Peyer's patch (tissue), 4 donors: ENCODE measurements around the gene STK40.

Experiments used
- POLR2A ChIP-seq, 2 donors: fragments of 450-650 bp; IDR thresholded peaks; one replicate each; pipeline ENCODE4 v1.5.1; 2017; ENCODE audit warnings: antibody characterized with exemption in 2 of 2, mild to moderate bottlenecking in 2 of 2, moderate library complexity in 2 of 2
- TF ChIP-seq, protein P1 (sequence below), 6 experiments: fragments of 450-650 bp in 4 of 6; fragments of 200-600 bp in 2 of 6; sonication (generic) in 1 of 6; IDR thresholded peaks; one replicate each; pipeline ENCODE4 v1.5.1; 2017 to 2019; ENCODE audit warnings: antibody characterized with exemption in 6 of 6, mild to moderate bottlenecking in 3 of 6, moderate library complexity in 1 of 6

DNA sequence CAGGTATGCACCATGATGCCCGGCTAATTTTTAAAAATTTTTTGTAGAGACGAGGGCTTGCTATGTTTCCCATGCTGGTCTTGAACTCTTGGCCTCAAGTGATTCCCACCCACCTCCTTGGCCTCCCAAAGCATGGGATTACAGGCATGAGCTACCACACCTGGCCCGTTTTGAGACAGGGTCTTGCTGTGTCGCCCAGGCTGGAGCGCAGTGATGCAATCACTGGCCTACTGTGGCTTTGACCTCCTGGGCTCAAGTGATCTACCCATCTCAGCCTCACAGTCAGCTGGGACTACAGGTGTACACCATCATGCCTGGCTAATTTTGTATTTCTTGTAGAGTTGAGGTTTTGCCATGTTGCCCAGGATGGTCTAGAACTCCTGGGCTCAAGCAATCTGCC, 87.1 kb downstream of the STK40 start:
- TF ChIP-seq POLR2A (IDR thresholded peaks at IDR 0.05): no peak
- TF ChIP-seq, protein P1, sequence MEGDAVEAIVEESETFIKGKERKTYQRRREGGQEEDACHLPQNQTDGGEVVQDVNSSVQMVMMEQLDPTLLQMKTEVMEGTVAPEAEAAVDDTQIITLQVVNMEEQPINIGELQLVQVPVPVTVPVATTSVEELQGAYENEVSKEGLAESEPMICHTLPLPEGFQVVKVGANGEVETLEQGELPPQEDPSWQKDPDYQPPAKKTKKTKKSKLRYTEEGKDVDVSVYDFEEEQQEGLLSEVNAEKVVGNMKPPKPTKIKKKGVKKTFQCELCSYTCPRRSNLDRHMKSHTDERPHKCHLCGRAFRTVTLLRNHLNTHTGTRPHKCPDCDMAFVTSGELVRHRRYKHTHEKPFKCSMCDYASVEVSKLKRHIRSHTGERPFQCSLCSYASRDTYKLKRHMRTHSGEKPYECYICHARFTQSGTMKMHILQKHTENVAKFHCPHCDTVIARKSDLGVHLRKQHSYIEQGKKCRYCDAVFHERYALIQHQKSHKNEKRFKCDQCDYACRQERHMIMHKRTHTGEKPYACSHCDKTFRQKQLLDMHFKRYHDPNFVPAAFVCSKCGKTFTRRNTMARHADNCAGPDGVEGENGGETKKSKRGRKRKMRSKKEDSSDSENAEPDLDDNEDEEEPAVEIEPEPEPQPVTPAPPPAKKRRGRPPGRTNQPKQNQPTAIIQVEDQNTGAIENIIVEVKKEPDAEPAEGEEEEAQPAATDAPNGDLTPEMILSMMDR (IDR thresholded peaks at IDR 0.05): no peak
